HepG2 (cell line): ENCODE data around the gene CRYBA2. TPM values are rescaled to one million over a fixed set of nuclear protein-coding genes. Genes with fewer than 3 reads are reported as not detected.
A peak's percentile ranks its signal among the peaks of the same experiment; 100 is the strongest.

Experiments used
- CBFB ChIP-seq: sonication (generic); formaldehyde crosslinking; IDR thresholded peaks from 2 replicates; pipeline ENCODE4 v1.4.0; 2020; ENCODE audit warnings: missing genetic modification reagents
- CENPT ChIP-seq: sonication (generic); formaldehyde crosslinking; IDR thresholded peaks from 2 replicates; pipeline ENCODE4 v1.8.0; 2022; ENCODE audit warnings: low read depth, mild to moderate bottlenecking, moderate library complexity, missing genetic modification reagents
- EEA1 ChIP-seq: sonication (generic); formaldehyde crosslinking; IDR thresholded peaks from 2 replicates; pipeline ENCODE4 v1.5.1; 2020; ENCODE audit warnings: mild to moderate bottlenecking, missing genetic modification reagents, borderline replicate concordance
- HMGXB3 ChIP-seq: sonication (generic); formaldehyde crosslinking; IDR thresholded peaks from 2 replicates; pipeline ENCODE4 v1.4.0; 2020; ENCODE audit warnings: missing genetic modification reagents, borderline replicate concordance
- PATZ1 ChIP-seq: sonication (generic); formaldehyde crosslinking; IDR thresholded peaks from 2 replicates; pipeline ENCODE4 v1.4.0; 2020; ENCODE audit warnings: missing genetic modification reagents
- PHB2 ChIP-seq: fragments of 450-650 bp; IDR thresholded peaks from 2 replicates; pipeline ENCODE4 v1.6.1; 2018; ENCODE audit not compliant: partially characterized antibody
- PHF8 ChIP-seq: sonication (generic); formaldehyde crosslinking; IDR thresholded peaks from 2 replicates; pipeline ENCODE4 v1.5.0; 2020; ENCODE audit warnings: missing genetic modification reagents
- PITX1 ChIP-seq: sonication (generic); formaldehyde crosslinking; IDR thresholded peaks from 2 replicates; pipeline ENCODE4 v1.5.1; 2020; ENCODE audit warnings: mild to moderate bottlenecking, missing genetic modification reagents
- SOX13 ChIP-seq, 3 experiments: fragments of 450-650 bp in 1 of 3; sonication (generic) in 1 of 3; formaldehyde crosslinking in 1 of 3; IDR thresholded peaks in 2 of 3; conservative IDR thresholded peaks in 1 of 3; 2 replicates each; pipeline versions ENCODE4 v1.5.0 to v1.6.1; 2016 to 2020; ENCODE audit warnings: antibody characterized with exemption in 1 of 3, mild to moderate bottlenecking in 1 of 3, missing compliant biosample characterization in 1 of 3, missing genetic modification reagents in 1 of 3, moderate library complexity in 1 of 3
- ZBTB33 ChIP-seq: sonication (generic); formaldehyde crosslinking; IDR thresholded peaks from 2 replicates; pipeline ENCODE4 v1.4.0; 2020; ENCODE audit warnings: missing genetic modification reagents
- ZEB1 ChIP-seq: IDR thresholded peaks from 2 replicates; pipeline ENCODE4 v1.6.1; 2012; ENCODE audit warnings: mild to moderate bottlenecking, low read depth, inconsistent platforms; ENCODE audit not compliant: insufficient replicate concordance
- ZGPAT ChIP-seq: IDR thresholded peaks from 2 replicates; pipeline ENCODE4 v1.6.1; 2016; ENCODE audit warnings: mild to moderate bottlenecking
- ZNF160 ChIP-seq: sonication (generic); formaldehyde crosslinking; IDR thresholded peaks from 2 replicates; pipeline ENCODE4 v1.8.0; 2022; ENCODE audit warnings: mild to moderate bottlenecking, inconsistent platforms, missing genetic modification reagents
- ZNF225 ChIP-seq: sonication (generic); formaldehyde crosslinking; IDR thresholded peaks from 2 replicates; pipeline ENCODE4 v1.4.0; 2020; ENCODE audit warnings: mild to moderate bottlenecking, missing genetic modification reagents
- ZNF234 ChIP-seq: sonication (generic); formaldehyde crosslinking; conservative IDR thresholded peaks from 2 replicates; pipeline ENCODE4 v1.5.1; 2020; ENCODE audit warnings: mild to moderate bottlenecking, missing genetic modification reagents
- ZNF3 ChIP-seq: IDR thresholded peaks from 2 replicates; pipeline ENCODE4 v1.7.0; 2017; ENCODE audit warnings: inconsistent platforms
- polyA plus RNA-seq, 8 experiments: library from polyadenylated mRNA; depleted of rRNA in 3 of 8; stranded (reverse) in 7 of 8; unstranded in 1 of 8; fragments of >200 nt; fragmentation: Illumina TruSeq in 4 of 8; extraction: Trizol in 4 of 8; gene quantifications; 2 replicates each; pipeline versions ENCODE4 v1.2.1 to v1.2.3, GENCODE V29; 2011 to 2016; ENCODE audit warnings: low read depth in 4 of 8, missing spikeins in 1 of 8, mixed read lengths in 1 of 8; ENCODE audit not compliant: insufficient read depth in 1 of 8
- total RNA-seq, 5 experiments: library from RNA; depleted of rRNA; stranded (reverse); fragments of >200 nt; fragmentation: Illumina TruSeq; extraction: Trizol; gene quantifications; 2 replicates each; pipeline ENCODE4 v1.2.3, GENCODE V29; 2016; ENCODE audit warnings: low read depth in 1 of 5

The CRYBA2 gene
- total and polyA plus RNA-seq, 2 of the 13 experiments (the other 11 are each of a cell fraction or from before 2014, with no cell fraction given): not detected

- TF ChIP-seq HMGXB3: no peak
- TF ChIP-seq PATZ1 (CRISPR knock-in tag): peak; percentile 97
- no peak for TF ChIP-seq ZNF234 (CRISPR knock-in tag)
- 0 out of 2 replicates have a peak, but pooled peaks have one; percentile 11 for TF ChIP-seq CENPT
- TF ChIP-seq ZGPAT (CRISPR knock-in tag): 0 out of 2 replicates have a peak, but pooled peaks have one; percentile 43
- no peak for TF ChIP-seq PITX1 (CRISPR knock-in tag)
- no peak for TF ChIP-seq ZNF3
- 0 out of 2 replicates have a peak, but pooled peaks have one; percentile 22 for TF ChIP-seq PHF8 (CRISPR knock-in tag)
- TF ChIP-seq SOX13 (IDR thresholded peaks at IDR 0.05): no peak
- peak in 1 of 2 experiments; percentile 29; a peak in 1 of 4 replicates for TF ChIP-seq SOX13 (CRISPR knock-in tag; conservative IDR thresholded peaks at IDR 0.05 in 1 of 2, IDR thresholded peaks at IDR 0.05 in 1 of 2)
- TF ChIP-seq CBFB: no peak
- TF ChIP-seq ZEB1: no peak
- no peak for TF ChIP-seq EEA1 (CRISPR knock-in tag)
- TF ChIP-seq PHB2: no peak
- TF ChIP-seq ZNF160 (CRISPR knock-in tag): no peak
- no peak; the same call in 1 of the 2 replicates for TF ChIP-seq ZBTB33 (CRISPR knock-in tag)
- TF ChIP-seq ZNF225 (CRISPR knock-in tag): 0 out of 2 replicates have a peak, but pooled peaks have one; percentile 53
Observed at GRCh38 chr2:218995972-218996711, 2.9 kb upstream of the CRYBA2 start (continued).
